Effector memory CD8-positive, alpha-beta T cell (primary cell): ENCODE data around the gene SERPINA12.

Experiments used
- ATAC-seq: fragments of 150-1000 bp; cut with Tn5 transposase; replicated peaks from 2 replicates; pipeline ENCODE4 v1.10.0; 2021; ENCODE audit warnings: mild to moderate bottlenecking, moderate library complexity
- DNase-seq, 3 experiments: peaks; one replicate each; pipeline ENCODE4 v3.0.0; 2021
- H3K27ac Mint-ChIP-seq, 2 donors: one replicate each; pipeline ENCODE4 v1.8.0; 2022; ENCODE audit warnings: mild to moderate bottlenecking in 2 of 2, mixed read lengths in 2 of 2, moderate library complexity in 2 of 2
- H3K27me3 Mint-ChIP-seq, 2 donors: one replicate each; pipeline ENCODE4 v1.8.0; 2022; ENCODE audit warnings: mixed read lengths in 2 of 2
- H3K36me3 Mint-ChIP-seq: one replicate; pipeline ENCODE4 v1.8.0; 2022; ENCODE audit warnings: mild to moderate bottlenecking, moderate library complexity, mixed read lengths; ENCODE audit not compliant: insufficient read depth
- H3K4me1 Mint-ChIP-seq, 2 donors: one replicate each; pipeline ENCODE4 v1.8.0; 2022; ENCODE audit warnings: low read depth in 2 of 2, mixed read lengths in 2 of 2
- H3K4me3 Mint-ChIP-seq, 2 donors: one replicate each; pipeline ENCODE4 v1.8.0; 2022; ENCODE audit warnings: mild to moderate bottlenecking in 2 of 2, mixed read lengths in 2 of 2, moderate library complexity in 2 of 2
- H3K9me3 Mint-ChIP-seq, 2 donors: one replicate each; pipeline ENCODE4 v1.8.0; 2022; ENCODE audit warnings: mixed read lengths in 2 of 2
- total RNA-seq, 9 experiments: gene quantifications; one replicate each; lab custom pipeline; 2026; lab: John Stamatoyannopoulos, UW

Gene SERPINA12, protein sequence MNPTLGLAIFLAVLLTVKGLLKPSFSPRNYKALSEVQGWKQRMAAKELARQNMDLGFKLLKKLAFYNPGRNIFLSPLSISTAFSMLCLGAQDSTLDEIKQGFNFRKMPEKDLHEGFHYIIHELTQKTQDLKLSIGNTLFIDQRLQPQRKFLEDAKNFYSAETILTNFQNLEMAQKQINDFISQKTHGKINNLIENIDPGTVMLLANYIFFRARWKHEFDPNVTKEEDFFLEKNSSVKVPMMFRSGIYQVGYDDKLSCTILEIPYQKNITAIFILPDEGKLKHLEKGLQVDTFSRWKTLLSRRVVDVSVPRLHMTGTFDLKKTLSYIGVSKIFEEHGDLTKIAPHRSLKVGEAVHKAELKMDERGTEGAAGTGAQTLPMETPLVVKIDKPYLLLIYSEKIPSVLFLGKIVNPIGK
- 0 reads per million in 9 experiments for total RNA-seq

DNA sequence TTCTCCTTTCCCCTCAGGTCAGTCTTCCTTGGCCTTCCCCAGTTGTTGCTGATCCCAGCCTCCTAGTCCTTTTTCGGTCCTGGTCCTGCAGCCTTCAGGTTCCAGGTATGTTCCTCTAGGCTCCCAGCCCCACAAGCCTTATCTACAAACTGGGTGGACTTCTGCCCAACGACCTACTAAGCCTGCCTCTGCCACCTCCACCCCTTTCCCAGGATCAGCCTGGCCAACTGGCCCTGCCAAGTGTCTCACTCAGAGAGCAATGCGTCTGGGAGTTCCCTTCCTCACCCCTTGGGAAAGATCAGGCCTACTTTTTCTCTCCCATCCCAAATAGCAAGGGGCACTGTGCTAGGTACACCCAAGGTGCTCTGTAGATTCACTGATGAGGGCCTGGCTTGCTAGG, at the start of gene SERPINA12:
SERPINA12 (minus strand) TSS at position 114 of the 400 bp plus-strand sequence. CDS start 11,072 bp downstream, outside the sequence.
- no peaks in the 10 kb centered on the region for H3K4me1 Mint-ChIP-seq
- no peak within 1 kb of the TSS for H3K27ac Mint-ChIP-seq
- no peaks in the 10 kb centered on the region for H3K9me3 Mint-ChIP-seq
- DNase-seq (no peak), ATAC-seq (no peak)
- peaks cover 26 to 38% of the 10 kb centered on the region in 2 donors for H3K27me3 Mint-ChIP-seq
- H3K36me3 Mint-ChIP-seq = no peaks in the 10 kb centered on the region
- H3K4me3 Mint-ChIP-seq = no peak within 1 kb of the TSS

DNA sequence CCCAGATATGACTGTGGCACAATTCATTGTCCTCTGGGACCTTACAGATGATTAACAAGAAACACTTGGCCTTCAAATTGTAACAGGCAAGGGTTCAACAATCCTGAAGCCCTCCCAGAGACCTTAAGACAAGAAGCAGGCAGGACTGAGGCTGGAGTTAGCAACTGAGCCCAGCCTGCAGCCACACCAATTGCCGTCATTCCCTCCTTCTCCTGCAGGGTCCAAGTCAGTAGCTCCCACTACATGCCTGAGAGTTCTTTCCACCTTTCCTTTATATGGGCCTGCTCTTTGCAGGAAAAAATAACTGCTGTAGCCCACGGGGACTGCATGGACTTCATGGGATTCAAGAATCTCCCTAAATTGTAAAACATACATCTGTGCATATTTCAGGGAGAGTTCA, 49.6 kb upstream of the SERPINA12 start:
- ATAC-seq = no peak
- no peak for DNase-seq
- Mint-ChIP-seq H3K4me1 (no peaks in the 10 kb centered on the region), H3K27ac (no peak overlapping the region), H3K9me3 (peaks cover 4 to 15% of the 10 kb centered on the region in 2 donors), H3K36me3 (no peaks in the 10 kb centered on the region), H3K4me3 (no peak overlapping the region), H3K27me3 (peaks cover 50 to 71% of the 10 kb centered on the region in 2 donors)

DNA sequence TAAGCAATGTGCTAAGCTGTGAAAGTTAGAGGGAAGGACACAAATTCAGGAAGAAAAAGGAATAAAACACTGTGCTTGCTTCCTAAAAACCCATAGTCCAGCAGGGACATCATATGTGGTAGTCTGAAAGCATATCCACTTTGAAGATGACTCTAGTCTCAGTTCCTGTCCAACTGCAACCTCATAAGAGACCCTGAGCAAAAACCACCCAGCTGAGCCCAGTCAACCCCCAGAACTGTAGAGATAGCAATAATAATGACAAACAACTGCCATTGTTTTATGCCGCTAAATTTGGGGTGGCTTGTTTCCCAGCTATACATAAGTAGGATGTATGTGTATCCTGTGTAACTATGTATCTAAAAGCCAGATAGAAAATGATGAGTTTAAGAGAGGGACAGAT, 48.1 kb upstream of the SERPINA12 start:
- Mint-ChIP-seq H3K36me3 (no peaks in the 10 kb centered on the region), H3K27me3 (peaks cover 53 to 76% of the 10 kb centered on the region in 2 donors), H3K9me3 (peaks cover 4 to 15% of the 10 kb centered on the region in 2 donors), H3K4me3 (no peak overlapping the region), H3K27ac (no peak overlapping the region), H3K4me1 (no peaks in the 10 kb centered on the region)
- ATAC-seq = no peak
- DNase-seq = no peak

DNA sequence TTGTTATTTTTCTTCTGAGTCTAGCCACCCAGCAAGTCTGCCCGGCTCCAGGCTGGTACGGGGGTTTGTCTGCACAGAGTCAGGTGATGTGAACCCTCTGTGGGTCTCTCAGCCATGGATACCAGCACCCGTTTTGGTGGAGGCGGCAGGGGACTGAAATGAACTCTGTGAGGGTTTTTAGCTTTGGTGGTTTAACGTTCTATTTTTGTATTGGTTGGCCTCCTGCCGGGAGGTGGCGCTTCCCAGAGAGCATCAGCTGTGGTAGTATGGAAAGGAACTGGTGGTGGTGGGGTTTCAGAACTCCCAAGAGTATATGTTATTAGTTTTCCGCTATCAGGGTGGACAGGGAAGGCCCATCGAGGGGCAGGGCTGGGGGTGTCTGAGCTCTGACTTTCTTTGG, 46.7 kb upstream of the SERPINA12 start:
- ATAC-seq = no peak
- H3K4me3 Mint-ChIP-seq = no peak overlapping the region

GRCh38 chr14:94550041-94550440, 40.8 kb upstream of the SERPINA12 start:
- ATAC-seq (no peak), DNase-seq (no peak)
- Mint-ChIP-seq H3K27ac (no peak overlapping the region), H3K27me3 (peaks cover 42 to 61% of the 10 kb centered on the region in 2 donors), H3K4me1 (peaks cover 0 to 2% of the 10 kb centered on the region in 2 donors), H3K36me3 (no peaks in the 10 kb centered on the region), H3K4me3 (no peak overlapping the region), H3K9me3 (peaks cover 0 to 5% of the 10 kb centered on the region in 2 donors)

More for the DNA sequence above, 46.7 kb upstream of the SERPINA12 start:
- DNase-seq = no peak
- H3K9me3 Mint-ChIP-seq = peaks cover 4 to 15% of the 10 kb centered on the region in 2 donors
- H3K27me3 Mint-ChIP-seq = peaks cover 59 to 72% of the 10 kb centered on the region in 2 donors
- H3K4me1 Mint-ChIP-seq = no peaks in the 10 kb centered on the region
- H3K36me3 Mint-ChIP-seq = no peaks in the 10 kb centered on the region
- no peak overlapping the region for H3K27ac Mint-ChIP-seq

- Mint-ChIP-seq H3K4me3 (no peak overlapping the region), H3K27ac (no peak overlapping the region), H3K27me3 (peaks cover 41 to 62% of the 10 kb centered on the region in 2 donors), H3K36me3 (no peaks in the 10 kb centered on the region), H3K4me1 (peaks cover 0 to 2% of the 10 kb centered on the region in 2 donors), H3K9me3 (peaks cover 0 to 5% of the 10 kb centered on the region in 2 donors)
- ATAC-seq (no peak), DNase-seq (peak; percentile 15 to 32 (median 29))
Measured at GRCh38 chr14:94548999-94549985, 40.0 kb upstream of the SERPINA12 start.

DNA sequence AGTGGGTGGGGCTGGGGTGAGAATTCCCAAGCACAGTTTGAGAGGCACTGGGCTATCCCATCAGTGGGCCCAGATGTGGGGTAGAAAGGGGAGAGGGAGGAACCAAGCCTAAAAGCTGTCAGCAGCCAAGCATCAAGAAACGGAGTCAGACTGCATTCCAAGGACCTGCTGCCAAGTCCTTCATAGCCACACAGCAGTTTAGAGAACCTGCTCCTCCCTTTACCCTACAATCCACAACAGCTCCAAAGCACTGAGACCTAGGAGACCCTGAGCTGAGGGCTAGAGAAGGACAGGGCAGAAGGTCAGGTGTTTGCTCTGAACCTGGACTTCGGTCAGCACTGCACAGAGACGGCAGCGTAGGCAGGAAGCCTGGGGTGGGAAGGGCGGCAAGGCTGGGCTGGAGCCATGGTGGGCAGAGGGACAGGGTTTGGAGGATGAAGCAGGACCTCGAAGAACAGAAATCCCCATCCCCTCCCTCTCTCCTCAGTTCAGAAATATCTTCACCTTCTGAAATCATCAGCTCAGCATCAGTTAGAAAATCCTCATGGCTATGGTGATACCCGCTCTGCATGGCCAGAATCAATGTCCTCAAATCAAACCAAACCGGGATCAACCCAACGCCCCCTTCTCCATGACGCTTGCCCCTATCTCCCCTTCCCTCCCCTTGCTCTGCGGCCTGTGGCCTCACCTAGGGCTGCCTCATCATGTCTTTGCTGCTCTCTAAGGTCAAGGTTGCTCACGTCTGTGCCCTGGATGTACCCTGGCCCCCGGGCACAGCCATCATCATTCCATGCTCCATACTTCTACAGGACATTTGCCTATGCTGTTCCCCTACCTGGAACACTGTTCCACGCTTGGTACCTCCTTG, 39.1 kb upstream of the SERPINA12 start:
- Mint-ChIP-seq H3K4me3 (no peak overlapping the region), H3K27ac (no peak overlapping the region), H3K9me3 (peaks cover 0 to 5% of the 10 kb centered on the region in 2 donors), H3K27me3 (peaks cover 37 to 59% of the 10 kb centered on the region in 2 donors), H3K4me1 (peaks cover 0 to 2% of the 10 kb centered on the region in 2 donors), H3K36me3 (no peaks in the 10 kb centered on the region)
- ATAC-seq (no peak), DNase-seq (no peak)

GRCh38 chr14:94547726-94548125, 38.5 kb upstream of the SERPINA12 start:
- peaks cover 31 to 54% of the 10 kb centered on the region in 2 donors for H3K27me3 Mint-ChIP-seq
- no peaks in the 10 kb centered on the region for H3K36me3 Mint-ChIP-seq
- H3K9me3 Mint-ChIP-seq = peaks cover 0 to 5% of the 10 kb centered on the region in 2 donors
- H3K4me1 Mint-ChIP-seq = peaks cover 0 to 2% of the 10 kb centered on the region in 2 donors
- ATAC-seq (no peak), DNase-seq (no peak)
- no peak overlapping the region for H3K27ac Mint-ChIP-seq
- no peak overlapping the region for H3K4me3 Mint-ChIP-seq

DNA sequence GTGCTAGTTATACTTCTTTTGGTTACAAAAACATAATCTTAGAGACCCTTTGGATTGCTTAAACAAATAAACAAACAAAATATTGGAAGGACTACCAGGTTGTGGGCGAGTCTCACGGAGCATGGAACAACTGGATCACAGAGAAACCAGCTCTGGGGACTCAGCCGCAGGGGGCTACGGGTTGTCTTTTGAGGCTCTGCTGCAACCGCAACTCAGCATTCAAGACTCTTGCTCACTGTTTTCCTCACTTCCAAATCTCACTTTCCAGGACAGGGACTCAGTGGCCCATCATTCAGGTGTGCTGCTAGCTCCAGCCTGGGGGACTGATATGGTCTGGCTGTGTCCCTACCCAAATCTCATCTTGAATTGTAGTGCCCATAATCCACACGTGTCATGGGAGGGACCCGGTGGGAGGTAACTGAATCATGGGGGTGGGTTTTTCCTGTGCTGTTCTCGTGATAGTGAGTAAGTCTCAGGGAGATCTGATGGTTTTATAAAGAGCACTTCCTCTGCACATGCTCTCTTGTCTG, 37.9 kb upstream of the SERPINA12 start:
- no peaks in the 10 kb centered on the region for H3K36me3 Mint-ChIP-seq
- ATAC-seq = no peak
- no peak for DNase-seq
- no peak overlapping the region for H3K4me3 Mint-ChIP-seq
- peaks cover 0 to 2% of the 10 kb centered on the region in 2 donors for H3K4me1 Mint-ChIP-seq
- H3K27me3 Mint-ChIP-seq = peaks cover 26 to 54% of the 10 kb centered on the region in 2 donors
- H3K9me3 Mint-ChIP-seq = peaks cover 0 to 5% of the 10 kb centered on the region in 2 donors
- no peak overlapping the region for H3K27ac Mint-ChIP-seq

- DNase-seq (no peak), ATAC-seq (no peak)
- Mint-ChIP-seq H3K4me3 (no peak overlapping the region), H3K27me3 (peaks cover 16 to 56% of the 10 kb centered on the region in 2 donors), H3K36me3 (no peaks in the 10 kb centered on the region), H3K9me3 (peaks cover 0 to 5% of the 10 kb centered on the region in 2 donors), H3K27ac (no peak overlapping the region), H3K4me1 (peaks cover 0 to 2% of the 10 kb centered on the region in 2 donors)
Measured at GRCh38 chr14:94545131-94545841, 36.0 kb upstream of the SERPINA12 start.

DNA sequence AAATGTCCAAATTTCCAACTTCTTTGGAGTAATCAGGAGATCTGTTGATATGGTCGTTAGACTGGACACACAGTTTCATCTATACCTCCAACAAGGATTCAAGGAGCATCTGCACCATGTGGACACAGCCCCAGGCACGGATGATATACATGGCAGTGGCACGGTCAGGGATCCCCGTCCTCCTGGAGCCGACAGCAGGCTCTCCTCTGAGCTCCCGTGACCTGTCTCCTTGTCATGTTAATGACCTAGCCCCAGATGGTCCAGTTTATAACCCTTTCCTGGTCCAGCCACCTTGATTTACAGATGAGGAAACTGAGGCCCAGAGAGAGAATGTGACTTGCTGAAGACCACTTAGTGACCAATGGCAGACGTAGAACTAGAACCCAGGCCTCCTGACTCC, 35.5 kb upstream of the SERPINA12 start:
- Mint-ChIP-seq H3K27ac (no peak overlapping the region), H3K36me3 (no peaks in the 10 kb centered on the region), H3K27me3 (peaks cover 16 to 61% of the 10 kb centered on the region in 2 donors), H3K9me3 (peaks cover 0 to 5% of the 10 kb centered on the region in 2 donors), H3K4me1 (peaks cover 0 to 2% of the 10 kb centered on the region in 2 donors), H3K4me3 (no peak overlapping the region)
- ATAC-seq = no peak
- no peak for DNase-seq
